ENCODE results near the gene PIGV.

The PIGV gene

GRCh38 chr1:26774462-26774861, 13.3 kb upstream of the PIGV start:
- DNase-seq (ENCODE audit: low spot score): no peak

- DNase-seq (ENCODE audit: low spot score): no peak
These were observed 12.1 kb upstream of the PIGV start for GRCh38 chr1:26775666-26776065.

- DNase-seq (ENCODE audit: low spot score): no peak
These were observed 8.6 kb upstream of the PIGV start for GRCh38 chr1:26779098-26779668.

- no peak for DNase-seq (ENCODE audit: low spot score)
These were observed 7.3 kb upstream of the PIGV start for GRCh38 chr1:26780344-26780957.

GRCh38 chr1:26781206-26781825, 6.4 kb upstream of the PIGV start:
- DNase-seq (ENCODE audit: low spot score): no peak

- DNase-seq (ENCODE audit: low spot score): no peak
These were observed 5.1 kb upstream of the PIGV start for GRCh38 chr1:26782521-26783212.

GRCh38 chr1:26783646-26784022, 4.1 kb upstream of the PIGV start:
- no peak for DNase-seq (ENCODE audit: low spot score)

- DNase-seq (ENCODE audit: low spot score): no peak
These were observed 3.5 kb upstream of the PIGV start for GRCh38 chr1:26784023-26784871.

GRCh38 chr1:26784886-26785285, 2.9 kb upstream of the PIGV start:
- DNase-seq (ENCODE audit: low spot score): no peak

GRCh38 chr1:26785611-26786436, 1.9 kb upstream of the PIGV start:
- DNase-seq (ENCODE audit: low spot score): peak; percentile 36

GRCh38 chr1:26786437-26787380, 1.0 kb upstream of the PIGV start:
- peak; percentile 85 for DNase-seq (ENCODE audit: low spot score)

GRCh38 chr1:26787381-26787705, 407 bp upstream of the PIGV start:
- DNase-seq (ENCODE audit: low spot score): no peak

- DNase-seq (ENCODE audit: low spot score): no peak
These were observed 700 bp downstream of the PIGV start for GRCh38 chr1:26788515-26788785.

GRCh38 chr1:26788836-26789611, 1.3 kb downstream of the PIGV start:
- peak; percentile 91 for DNase-seq (ENCODE audit: low spot score)

GRCh38 chr1:26789612-26789865, 1.8 kb downstream of the PIGV start:
- DNase-seq (ENCODE audit: low spot score): no peak

- DNase-seq (ENCODE audit: low spot score): no peak
These were observed 2.2 kb downstream of the PIGV start for GRCh38 chr1:26789931-26790330.

GRCh38 chr1:26790551-26790953, 2.8 kb downstream of the PIGV start:
- DNase-seq (ENCODE audit: low spot score): no peak

- no peak for DNase-seq (ENCODE audit: low spot score)
These were observed 3.4 kb downstream of the PIGV start for GRCh38 chr1:26791148-26791547.

- no peak for DNase-seq (ENCODE audit: low spot score)
These were observed 3.9 kb downstream of the PIGV start for GRCh38 chr1:26791626-26792025.

GRCh38 chr1:26792924-26793323, 5.2 kb downstream of the PIGV start:
- no peak for DNase-seq (ENCODE audit: low spot score)

Data from GM03348 (cell line).